Pons (tissue), 1 donor: ENCODE results near the gene SH2D6.
"Not testable (repeated sequence)": the region's sequence is repeated elsewhere in the genome, so short reads cannot be mapped to it uniquely, and the experiment has no call there.

ENCODE experiments used
- DNase-seq: peaks from one replicate; pipeline ENCODE4 v3.0.0-alpha.2; 2016; ENCODE audit warnings: low spot score

Gene SH2D6

DNA sequence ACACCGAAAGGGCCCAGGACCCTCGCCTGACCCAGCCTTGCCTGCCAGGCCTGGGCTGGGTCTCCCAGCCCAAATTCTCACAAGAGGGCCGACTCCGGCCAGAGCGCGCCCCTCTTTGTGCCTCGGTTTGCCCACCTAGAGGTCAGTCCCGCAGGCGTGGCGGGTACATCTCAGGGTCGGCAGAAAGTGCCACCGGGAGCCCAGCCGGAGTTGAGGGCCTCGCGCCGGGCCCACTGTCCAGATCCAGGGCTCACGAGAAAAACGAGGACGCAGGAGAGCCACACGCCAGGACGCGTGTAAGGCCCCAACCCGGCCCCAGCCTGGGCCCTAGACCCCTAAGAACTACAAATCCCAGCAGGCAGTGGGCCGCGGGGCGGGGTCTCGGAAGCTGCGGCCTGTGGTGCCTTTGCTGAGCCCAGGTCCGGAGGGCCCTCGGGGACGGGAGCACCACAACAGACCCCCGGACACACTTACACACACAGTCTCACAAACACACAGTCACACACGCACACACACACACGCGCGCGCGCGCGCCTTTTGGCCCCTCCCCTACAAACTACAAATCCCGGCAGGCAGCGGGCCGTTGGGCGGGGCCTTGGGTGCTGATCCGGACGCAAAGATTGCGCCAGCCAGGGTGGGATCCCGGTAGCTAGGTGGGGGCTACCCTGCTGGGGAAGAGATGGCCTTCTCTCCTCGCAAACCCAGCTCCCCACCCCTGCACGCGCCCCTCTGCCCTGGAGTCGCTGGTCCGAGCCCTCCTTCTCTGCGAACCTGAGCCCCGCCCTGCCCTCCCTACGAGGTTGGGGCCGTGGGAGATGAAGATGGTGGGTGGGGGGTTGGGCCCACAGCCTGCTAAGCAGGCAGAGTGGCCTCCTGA lies at the start of gene SH2D6:
Gene SH2D6, plus strand, starts transcription at position 583 of the 877 bp plus-strand sequence. CDS start 10,752 bp downstream, outside the sequence.
- DNase-seq, result peak; percentile 79

DNA sequence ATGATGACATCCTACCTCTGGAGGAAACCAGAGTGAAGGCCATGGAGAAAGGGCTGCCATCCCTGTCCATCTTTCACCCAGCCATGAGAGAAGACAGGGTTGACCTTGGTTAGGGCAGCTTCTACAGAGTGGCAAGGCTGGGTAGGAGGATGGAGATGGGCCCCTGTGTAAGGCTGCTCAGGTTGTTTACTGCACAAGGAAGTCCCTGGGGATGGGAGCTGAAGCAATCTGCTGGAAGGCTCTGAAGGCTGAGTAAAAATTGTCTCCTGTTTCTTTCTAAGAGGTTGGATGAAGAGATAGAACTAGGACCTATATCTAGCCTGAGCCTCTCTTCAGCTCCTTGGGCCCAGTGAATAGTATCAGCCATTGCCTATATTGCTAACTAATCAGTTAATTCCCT lies 49.6 kb upstream of the SH2D6 start:
- no peak for DNase-seq

DNA sequence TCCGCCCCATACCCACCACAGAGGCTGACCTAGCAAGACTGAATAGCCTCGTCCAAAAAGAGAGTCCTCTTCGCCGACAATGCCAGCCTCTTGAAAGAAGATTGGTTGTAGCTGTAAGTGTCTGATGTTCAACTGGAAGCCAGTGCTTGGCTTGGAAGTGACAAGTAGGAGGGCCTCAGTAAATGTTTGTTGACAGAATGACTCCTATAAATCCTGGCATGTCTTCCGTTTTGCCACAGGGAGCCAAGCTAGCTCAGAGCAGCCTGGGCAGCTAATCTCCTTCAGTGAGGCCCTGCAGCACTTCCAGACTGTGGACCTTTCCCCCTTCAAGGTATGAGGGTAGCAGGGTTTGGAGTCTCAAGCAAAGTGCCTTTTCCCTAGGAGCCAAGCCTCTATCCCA lies 49.0 kb upstream of the SH2D6 start:
- DNase-seq, result no peak

DNA sequence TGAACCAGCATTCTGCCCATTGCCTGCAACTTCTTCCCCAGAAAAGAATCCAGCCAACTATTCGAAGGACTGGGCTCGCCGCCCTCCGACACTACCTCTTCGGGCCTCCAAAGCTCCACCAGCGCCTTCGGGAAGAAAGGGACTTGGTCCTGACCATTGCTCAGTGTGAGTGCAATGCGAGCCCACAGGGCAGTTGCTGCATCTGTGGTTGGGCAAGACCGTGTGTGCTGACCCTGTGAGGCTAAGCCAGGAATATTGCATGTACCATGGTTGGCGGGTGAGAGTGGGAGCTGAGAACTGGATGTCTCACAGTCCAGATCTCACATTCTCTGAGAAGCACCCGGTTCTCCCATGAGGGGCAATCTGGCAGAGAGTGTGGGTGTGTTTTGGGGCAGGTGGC lies 47.5 kb upstream of the SH2D6 start:
- no peak for DNase-seq

DNA sequence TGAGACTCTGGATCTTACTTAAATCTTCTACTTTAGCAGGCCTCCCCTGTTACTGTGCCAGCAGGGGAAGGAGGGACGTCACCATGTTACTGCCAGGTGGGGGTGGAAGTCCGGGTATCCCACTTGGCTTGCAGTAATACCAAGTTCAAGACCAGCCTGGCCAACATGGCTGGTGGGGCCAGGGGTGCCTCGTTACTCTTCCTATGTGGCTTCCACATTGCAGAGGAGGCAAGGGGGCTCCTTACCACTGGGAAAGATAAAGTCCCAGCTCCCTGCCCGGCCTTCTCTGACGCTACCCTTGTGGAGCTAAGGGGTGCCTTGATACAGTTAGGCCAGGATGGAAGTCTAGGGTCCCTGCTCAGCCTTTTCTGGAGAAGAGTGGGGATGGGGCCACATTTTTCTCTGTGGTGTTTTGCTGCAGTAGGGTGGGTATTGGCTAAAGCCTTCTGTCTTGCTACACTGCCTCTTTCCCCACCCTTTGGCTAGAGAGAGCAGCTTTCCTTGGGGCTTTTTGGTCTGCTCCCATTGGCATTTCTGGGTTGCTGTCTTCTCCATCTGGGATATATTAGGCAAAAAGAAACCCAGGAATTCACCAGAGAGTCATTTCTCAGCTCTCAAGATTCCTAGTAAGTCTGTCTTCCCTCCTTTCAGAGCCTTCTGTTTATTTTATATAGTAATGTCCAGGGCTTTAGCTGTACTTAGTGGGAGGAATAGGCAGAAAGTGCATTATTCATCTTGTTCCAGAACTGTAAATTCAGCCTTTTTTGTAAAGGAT lies 42.0 kb upstream of the SH2D6 start:
- no peak for DNase-seq

DNA sequence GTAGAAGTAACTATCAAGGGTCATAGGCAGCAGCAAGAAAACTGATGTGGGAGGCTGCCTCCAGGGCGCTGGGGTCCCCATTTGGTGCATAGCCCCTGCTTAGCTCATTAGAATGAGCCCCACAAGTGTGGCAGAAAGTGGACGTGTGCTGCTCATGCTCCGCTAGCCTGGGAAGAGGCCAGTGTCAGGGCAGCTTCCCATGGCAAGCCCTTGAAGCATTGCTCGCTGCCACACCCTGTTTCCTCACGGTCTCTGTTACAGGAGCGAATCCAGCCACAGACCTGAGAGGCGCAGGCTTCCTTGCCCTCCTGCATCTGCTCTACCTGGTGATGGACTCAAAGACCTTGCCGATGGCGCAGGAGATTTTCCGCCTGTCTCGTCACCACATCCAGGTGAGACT lies 41.4 kb upstream of the SH2D6 start:
- DNase-seq, result no peak

DNA sequence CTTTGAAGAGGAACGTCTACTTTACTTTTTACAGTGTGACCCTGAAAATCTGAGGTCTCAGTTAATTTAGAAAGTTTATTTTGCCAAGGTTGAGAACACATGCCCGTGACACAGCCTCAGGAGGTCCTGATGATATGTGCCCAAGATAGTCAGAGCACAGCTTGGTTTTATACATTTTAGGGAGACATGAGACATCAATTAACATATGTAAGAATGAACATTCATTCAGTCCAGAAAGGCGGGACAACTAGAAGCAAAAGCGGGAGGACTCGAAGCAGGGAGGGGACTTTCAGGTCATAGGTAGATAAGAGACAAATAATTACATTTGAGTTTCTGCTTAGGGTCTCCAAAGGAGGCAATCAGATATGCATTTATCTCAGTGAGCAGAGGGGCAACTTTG lies 40.3 kb upstream of the SH2D6 start:
- DNase-seq, result no peak

DNA sequence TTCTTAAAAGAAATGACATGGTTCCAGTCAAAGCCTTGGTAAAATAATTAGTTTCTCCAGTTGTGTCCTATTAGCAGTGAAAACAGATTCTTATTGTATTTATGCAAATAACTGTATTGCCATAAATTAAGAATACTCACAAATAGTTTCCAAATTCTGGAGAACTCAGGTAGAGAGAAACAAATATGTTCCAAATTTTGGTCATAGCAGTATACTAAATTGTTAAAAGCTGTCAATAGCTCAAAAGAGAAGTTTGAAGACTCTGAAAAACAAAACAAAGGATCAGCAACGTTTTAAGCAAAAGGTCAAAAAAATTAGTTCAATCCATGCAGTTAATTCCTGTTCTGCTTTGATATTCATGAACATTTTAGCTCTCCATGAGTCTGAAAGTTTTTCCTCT lies 38.5 kb upstream of the SH2D6 start:
- no peak for DNase-seq

DNA sequence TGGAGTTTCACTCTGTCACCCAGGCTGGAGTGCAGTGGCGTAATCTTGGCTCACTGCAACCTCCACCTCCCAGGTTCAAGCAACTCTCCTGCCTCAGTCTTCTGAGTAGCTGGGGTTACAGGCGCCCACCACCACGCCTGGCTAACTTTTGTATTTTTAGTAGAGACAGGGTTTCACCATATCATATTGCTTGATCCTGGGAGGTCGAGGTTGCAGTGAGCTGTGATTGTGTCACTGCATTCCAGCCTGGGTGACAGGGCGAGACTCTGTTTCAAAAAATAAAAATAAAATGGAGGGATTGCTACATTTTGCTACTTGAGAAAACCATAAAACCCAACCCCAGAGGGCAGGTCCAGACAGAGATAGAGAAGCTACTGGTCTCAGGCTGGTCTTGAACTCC lies 35.4 kb upstream of the SH2D6 start:
- not testable (repeated sequence) for DNase-seq

DNA sequence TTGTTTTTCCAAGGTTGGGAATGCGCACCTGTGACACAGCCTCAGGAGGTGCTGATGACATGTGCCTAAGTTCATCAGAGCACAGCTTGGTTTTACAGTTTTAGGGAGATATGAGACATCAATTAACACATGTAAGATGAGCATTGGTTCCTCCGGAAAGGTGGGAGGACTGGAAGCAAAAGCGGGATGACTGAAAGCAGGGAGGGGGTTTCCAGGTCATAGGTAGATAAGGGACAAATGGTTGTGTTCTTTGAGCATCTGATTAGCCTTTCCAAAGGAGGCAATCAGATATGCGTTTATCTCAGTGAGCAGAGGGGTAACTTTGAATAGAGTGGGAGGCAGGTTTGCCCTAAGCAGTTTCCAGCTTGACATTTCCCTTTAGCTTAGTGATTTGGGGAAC lies 34.7 kb upstream of the SH2D6 start:
- DNase-seq, result no peak

DNA sequence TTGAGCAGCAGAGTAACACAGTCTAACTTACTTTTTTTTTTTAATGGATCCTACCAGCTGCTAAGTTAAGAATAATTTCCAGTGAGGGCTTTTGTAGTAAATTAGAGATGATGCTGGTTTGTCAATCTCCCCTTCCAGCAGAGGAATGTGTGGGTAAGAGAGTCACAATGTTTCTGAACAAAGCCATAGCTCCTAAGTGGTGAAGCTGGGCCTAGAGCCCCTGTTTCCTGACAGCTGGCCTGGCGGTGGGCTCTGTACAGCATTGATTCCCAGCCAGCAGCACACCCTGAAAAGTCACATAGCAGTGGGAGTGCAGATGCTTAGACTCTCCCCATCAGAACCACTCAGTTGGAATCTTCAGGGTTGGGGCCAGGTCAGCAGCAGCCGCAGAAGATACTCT lies 32.8 kb upstream of the SH2D6 start:
- no peak for DNase-seq

DNA sequence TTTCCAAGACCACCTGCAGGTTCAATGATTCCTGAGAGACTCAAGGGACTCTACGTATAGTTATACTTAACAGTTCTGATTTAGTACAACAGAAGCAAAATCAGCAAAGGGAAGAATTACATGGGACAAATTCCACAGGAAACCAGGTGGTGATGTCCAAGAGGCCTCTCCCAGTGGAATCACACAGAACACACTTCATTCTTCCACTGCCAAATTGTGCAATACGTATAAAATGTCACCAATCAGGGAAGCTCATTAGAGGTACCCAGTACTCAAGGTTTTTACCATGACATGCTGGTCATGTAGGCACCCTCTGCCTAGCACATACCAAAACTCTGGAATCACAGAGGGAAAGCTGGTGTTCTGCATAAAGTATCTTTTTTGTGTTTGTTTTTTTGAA lies 30.8 kb upstream of the SH2D6 start:
- no peak for DNase-seq

DNA sequence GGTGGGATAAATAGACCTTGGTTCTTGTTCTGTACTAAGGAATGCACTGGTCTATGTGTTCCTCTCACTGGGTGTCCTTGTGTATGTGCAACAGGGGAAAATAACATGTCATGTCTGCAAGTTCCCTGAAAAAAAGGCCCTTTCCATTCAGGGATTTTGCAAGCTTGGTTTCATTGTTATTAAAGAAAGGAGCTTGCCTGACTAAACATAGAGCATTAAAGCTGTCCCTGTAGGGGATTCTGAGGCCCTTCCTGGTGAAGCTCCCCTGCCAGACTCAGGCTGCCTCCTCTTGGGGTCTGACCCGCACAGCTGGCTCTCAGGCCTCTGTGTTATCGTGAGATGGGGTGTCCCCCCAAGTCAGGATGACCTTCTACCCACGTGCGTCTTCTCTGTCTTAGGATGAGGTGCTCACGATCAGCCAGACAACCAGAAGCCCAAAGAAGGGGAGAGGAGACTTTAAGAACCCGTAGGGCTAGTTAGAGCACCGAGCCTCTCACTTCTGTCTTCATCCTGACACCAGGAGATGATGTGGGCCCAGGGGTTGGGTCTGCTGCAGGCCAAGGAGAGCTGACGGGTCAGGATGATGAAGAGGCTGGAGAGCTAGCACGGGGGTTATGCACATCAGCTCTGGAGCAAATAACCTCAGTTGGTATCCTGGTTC lies 29.5 kb upstream of the SH2D6 start:
- no peak for DNase-seq

DNA sequence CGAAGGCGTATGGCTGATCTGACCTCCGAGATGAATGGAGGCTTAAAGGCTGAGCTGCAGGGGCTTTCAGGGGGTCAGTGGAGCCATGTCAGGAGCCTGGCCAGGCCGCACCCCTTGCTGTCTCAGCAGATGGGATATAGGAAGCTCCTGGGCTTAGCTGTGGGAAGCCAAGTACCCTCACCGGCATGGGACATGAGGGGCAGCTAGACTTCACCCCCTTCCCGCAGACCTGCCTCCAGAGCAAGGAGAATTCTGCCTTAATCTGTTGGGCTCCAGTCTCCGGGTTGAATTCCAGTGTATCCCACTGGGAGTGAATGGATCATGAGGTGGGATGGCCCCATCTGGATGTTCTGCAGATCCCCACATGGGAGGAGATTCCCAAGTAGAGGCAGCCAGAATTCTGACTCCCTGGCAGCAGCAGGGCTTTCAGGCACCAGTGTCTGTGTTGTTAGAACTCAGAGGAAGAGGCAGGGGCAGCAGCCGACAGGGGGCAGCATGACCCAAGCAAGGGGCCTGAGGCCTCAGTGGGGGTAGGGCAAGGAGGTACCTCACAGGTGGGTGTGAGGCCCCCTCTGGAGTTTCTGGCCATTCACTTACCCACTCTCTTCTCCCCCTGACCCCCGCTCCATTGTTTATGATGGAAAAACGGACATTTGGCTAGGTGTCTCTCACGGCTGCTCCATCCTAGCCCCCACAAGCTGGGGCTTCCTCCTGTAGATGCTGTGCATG lies 27.4 kb upstream of the SH2D6 start:
- peak; percentile 39 for DNase-seq

DNA sequence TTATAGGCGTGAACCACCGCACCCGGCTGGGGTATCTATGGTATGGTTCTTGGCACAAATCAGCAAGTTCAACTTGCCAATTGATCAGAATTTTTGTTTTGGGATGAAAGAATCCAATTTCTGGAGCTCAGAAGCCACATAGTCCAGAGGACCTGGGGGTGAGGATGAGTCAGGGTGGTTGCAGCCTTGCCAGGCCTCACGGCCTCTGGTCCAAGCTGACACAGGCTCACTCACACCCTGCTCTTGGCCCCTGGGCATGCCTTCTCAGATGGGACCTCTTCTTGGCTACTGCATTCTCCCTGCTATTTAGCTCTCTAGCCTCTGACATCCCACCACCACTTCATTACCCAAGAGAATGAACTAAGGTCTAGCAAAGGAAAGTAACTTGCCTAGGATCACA lies 24.7 kb upstream of the SH2D6 start:
- DNase-seq, result no peak

DNA sequence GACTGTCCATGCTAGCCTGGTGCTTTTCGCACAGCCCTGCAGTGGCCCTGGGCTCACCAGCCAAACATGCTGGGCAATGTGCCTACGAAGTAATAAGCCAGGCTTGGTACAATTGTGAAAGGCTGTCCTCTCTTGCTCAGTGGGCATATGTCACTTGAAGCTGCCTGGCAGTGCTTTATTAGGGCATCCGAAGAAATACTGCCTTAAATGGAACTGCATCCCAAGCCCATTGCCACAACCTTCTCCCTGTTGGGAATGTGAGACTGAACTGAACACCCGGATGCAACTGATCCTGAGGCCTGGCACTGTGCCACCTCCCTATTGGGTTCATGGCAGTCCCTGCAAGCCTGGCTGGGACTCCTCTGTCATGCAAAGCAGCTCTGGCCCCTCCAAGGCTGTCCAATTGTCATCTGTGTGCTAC lies 24.2 kb upstream of the SH2D6 start:
- DNase-seq, result peak; percentile 93

DNA sequence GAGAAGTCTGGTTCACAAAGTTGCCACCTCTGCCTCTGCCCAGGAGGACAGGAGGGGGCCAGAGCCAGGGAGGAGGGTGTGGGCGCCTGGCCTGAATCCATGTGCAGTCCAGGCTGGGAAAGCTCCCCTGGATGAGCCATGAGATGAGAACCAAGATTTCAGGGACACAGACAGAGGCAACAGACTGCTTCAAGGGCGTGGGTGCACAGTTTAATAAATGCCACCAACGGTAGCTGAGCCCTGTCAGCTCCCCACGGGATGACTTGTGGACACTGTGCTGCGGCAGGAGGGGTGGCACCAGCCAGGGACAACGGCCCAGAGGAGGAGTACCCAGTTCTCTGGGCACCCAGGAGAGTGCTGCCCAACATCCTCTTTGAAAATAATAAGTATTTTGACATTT lies 23.5 kb upstream of the SH2D6 start:
- no peak for DNase-seq

DNA sequence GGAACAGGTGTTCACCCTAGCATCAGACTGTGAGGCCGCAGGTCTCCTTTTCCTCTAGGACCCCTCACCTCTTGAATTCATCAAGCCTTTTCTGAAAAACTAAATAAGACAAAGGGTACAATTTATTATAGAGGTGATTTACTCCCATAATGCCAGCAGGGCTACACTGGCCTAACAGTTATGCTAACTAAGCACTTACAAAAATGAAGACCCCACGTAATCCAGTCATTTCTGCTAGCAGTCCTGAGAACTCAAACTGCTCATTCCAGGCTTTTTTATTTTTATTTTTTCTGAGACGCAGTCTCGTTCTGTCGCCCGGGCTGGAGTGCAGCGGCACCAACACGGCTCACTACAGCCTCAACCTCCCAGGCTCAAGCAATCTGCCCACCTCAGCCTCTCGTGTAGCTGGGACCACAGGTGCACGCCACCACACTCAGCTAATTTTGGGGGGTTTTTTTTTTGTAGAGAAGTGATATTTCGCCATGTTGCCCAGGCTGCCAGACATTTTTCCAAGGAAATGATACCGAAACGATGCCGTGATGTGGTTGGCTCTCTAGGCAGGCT lies 22.5 kb upstream of the SH2D6 start:
- no peak for DNase-seq

DNA sequence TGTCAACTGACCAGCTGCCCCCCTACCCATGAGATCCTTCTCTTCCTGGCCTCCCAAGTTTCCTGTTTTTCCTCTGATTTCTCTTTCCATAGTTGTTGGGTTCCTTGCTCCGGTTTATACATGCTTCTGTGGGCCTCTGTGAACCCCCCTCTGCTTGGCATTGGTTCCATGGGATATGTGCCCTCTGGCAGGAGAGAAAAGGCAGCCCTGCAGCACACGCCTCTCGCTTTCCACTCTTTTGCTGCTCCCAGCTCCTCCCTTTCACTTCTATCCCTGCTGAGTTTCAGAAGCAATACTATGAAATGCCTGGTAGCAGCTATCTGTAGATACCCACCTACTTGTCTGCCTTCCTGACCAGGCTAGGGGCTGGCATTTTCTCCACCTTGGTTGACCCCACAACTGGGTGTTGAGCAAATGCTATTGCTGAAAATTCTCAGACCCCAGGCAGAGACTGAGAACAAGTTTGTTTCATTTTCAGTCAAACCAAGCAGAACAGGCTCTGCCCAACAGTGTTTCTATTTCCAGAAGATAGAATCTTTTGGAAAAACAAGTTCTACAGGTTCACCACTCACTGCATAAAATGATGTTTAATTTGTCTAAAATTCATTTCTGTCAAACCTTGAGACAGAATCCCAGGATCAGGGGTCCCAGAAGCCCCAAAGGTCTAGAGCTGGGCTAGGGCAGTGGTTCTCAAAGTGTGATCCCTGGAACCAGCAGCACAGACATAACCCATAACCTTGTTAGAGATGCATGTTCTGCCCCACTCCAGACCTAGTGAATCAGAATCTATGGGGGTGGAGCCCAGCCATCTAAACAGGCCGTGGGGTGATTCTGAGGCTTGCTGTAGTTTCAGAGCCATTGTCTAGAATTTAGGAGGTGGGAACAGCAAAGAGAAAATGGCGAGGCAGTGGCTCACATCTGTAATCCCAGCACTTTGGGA lies 21.7 kb upstream of the SH2D6 start:
- DNase-seq, result no peak

DNA sequence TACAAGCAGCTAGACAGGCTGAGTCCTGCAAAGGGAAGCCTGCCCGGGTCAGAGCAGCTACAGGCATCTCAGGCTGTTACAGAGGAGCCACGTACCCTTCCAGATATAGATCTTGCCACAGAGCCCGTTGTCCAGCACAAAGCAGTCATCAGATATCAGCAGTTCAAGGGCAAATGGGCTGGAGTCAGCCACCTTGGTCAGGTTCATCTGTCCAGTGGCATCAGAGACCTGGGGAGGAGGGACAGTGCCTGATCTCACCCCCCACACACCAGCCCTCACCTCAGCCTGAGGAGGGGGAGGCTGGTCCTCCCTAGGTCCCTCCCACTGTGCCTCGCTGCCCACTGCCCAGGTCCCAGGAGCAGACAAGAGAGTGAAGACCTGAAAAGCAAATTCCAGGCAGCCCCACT lies 20.6 kb upstream of the SH2D6 start:
- no peak for DNase-seq
